Measurements from ENCODE around the gene SPN. TPM values are rescaled to one million over a fixed set of nuclear protein-coding genes. Genes with fewer than 3 reads are reported as not detected.
"Not testable (repeated sequence)": the region's sequence is repeated elsewhere in the genome, so short reads cannot be mapped to it uniquely, and the experiment has no call there.

SPN gene
- total RNA-seq, 2 donors from 2014 or later: 1.6 to 2.0 TPM

GRCh38 chr16:29628707-29629106 is 34.3 kb upstream of the SPN start:
- H3K4me3 ChIP-seq; H3K4me1 ChIP-seq (replicated peaks); H3K36me3 ChIP-seq; intact Hi-C loops (cut with DNase I); H3K27me3 ChIP-seq (replicated peaks; ENCODE audit: insufficient read depth); H3K9me3 ChIP-seq; DNase-seq (ENCODE audit: low spot score); H3K27ac ChIP-seq: not testable (repeated sequence)
- WGBS: no CpG with 5 or more reads among the region's 10 CpGs

- H3K27me3 ChIP-seq (replicated peaks; ENCODE audit: insufficient read depth); intact Hi-C loops (cut with DNase I); H3K4me3 ChIP-seq; H3K4me1 ChIP-seq (replicated peaks); H3K36me3 ChIP-seq; H3K27ac ChIP-seq; H3K9me3 ChIP-seq; DNase-seq (ENCODE audit: low spot score): not testable (repeated sequence)
- WGBS: 82% methylated on average over 10 of the region's 10 CpGs
Observed at GRCh38 chr16:29629318-29629717, 33.7 kb upstream of the SPN start.

- WGBS: 64% methylated on average over 20 of the region's 20 CpGs
- H3K4me3 ChIP-seq; H3K27ac ChIP-seq; H3K4me1 ChIP-seq (replicated peaks); DNase-seq (ENCODE audit: low spot score); H3K27me3 ChIP-seq (replicated peaks; ENCODE audit: insufficient read depth); intact Hi-C loops (cut with DNase I); H3K36me3 ChIP-seq; H3K9me3 ChIP-seq: not testable (repeated sequence)
Observed at GRCh38 chr16:29631658-29632057, 31.4 kb upstream of the SPN start.

- H3K4me1 ChIP-seq (replicated peaks); intact Hi-C loops (cut with DNase I); H3K27ac ChIP-seq; H3K27me3 ChIP-seq (replicated peaks; ENCODE audit: insufficient read depth); H3K9me3 ChIP-seq; H3K4me3 ChIP-seq; H3K36me3 ChIP-seq; DNase-seq (ENCODE audit: low spot score): not testable (repeated sequence)
- 79% methylated on average over 13 of the region's 16 CpGs for whole genome bisulfite sequencing
Observed at GRCh38 chr16:29635902-29636301, 27.1 kb upstream of the SPN start.

- H3K4me1 ChIP-seq (replicated peaks); DNase-seq (ENCODE audit: low spot score); H3K9me3 ChIP-seq; H3K27ac ChIP-seq; intact Hi-C loops (cut with DNase I); H3K27me3 ChIP-seq (replicated peaks; ENCODE audit: insufficient read depth); H3K4me3 ChIP-seq; H3K36me3 ChIP-seq: not testable (repeated sequence)
- 42% methylated on average over 3 of the region's 5 CpGs for WGBS
Observed at GRCh38 chr16:29636368-29636767, 26.7 kb upstream of the SPN start.

GRCh38 chr16:29638751-29639150 is 24.3 kb upstream of the SPN start:
- H3K4me1 ChIP-seq (replicated peaks); H3K4me3 ChIP-seq; H3K36me3 ChIP-seq; H3K27me3 ChIP-seq (replicated peaks; ENCODE audit: insufficient read depth); intact Hi-C loops (cut with DNase I); H3K9me3 ChIP-seq; DNase-seq (ENCODE audit: low spot score); H3K27ac ChIP-seq: not testable (repeated sequence)
- WGBS: 94% methylated on average over 8 of the region's 8 CpGs

- no peak for DNase-seq (ENCODE audit: low spot score)
- H3K27me3 ChIP-seq (replicated peaks; ENCODE audit: insufficient read depth): peaks cover 2% of the 10 kb centered on the region
- WGBS: 53% methylated on average over 3 of the region's 3 CpGs
- no peaks in the 10 kb centered on the region for H3K4me1 ChIP-seq (replicated peaks)
- H3K27ac ChIP-seq: no peak overlapping the region
- no peak overlapping the region for H3K4me3 ChIP-seq
- no peaks in the 10 kb centered on the region for H3K36me3 ChIP-seq
- no peak for TF ChIP-seq POLR2AphosphoS5 (IDR thresholded peaks at IDR 0.05)
- TF ChIP-seq POLR2A (IDR thresholded peaks at IDR 0.05): no peak
- TF ChIP-seq CTCF (IDR thresholded peaks at IDR 0.05): no peak
- no peaks in the 10 kb centered on the region for H3K9me3 ChIP-seq
- intact Hi-C loops (cut with DNase I): no loop called here
Observed at GRCh38 chr16:29641561-29641960, 21.5 kb upstream of the SPN start.

GRCh38 chr16:29643596-29643995 is 19.5 kb upstream of the SPN start:
- H3K4me3 ChIP-seq: no peak overlapping the region
- intact Hi-C loops (cut with DNase I): no loop called here
- peaks cover 2% of the 10 kb centered on the region for H3K27me3 ChIP-seq (replicated peaks; ENCODE audit: insufficient read depth)
- H3K36me3 ChIP-seq: no peaks in the 10 kb centered on the region
- no peaks in the 10 kb centered on the region for H3K4me1 ChIP-seq (replicated peaks)
- no peak for TF ChIP-seq POLR2A (IDR thresholded peaks at IDR 0.05)
- TF ChIP-seq CTCF (IDR thresholded peaks at IDR 0.05): no peak
- no peak for TF ChIP-seq POLR2AphosphoS5 (IDR thresholded peaks at IDR 0.05)
- no peak overlapping the region for H3K27ac ChIP-seq
- WGBS: 94% methylated on average over 7 of the region's 7 CpGs
- no peak for DNase-seq (ENCODE audit: low spot score)
- no peaks in the 10 kb centered on the region for H3K9me3 ChIP-seq
